Calu3 (cell line): ENCODE results near the gene TXLNG. TPM values are rescaled to one million over a fixed set of nuclear protein-coding genes. Genes with fewer than 3 reads are reported as not detected.
A peak's percentile ranks its signal among the peaks of the same experiment; 100 is the strongest.

ENCODE experiments used
- BruUV-seq: library from RNA; stranded (reverse); fragments of 400-500 nt; replicated peaks from 2 replicates; lab custom pipeline; 2021; lab: Mats Ljungman, UMichigan
- CTCF ChIA-PET: fragments of 300-600 bp; sonication (Branson Sonifier 250); formaldehyde crosslinking; loops from one replicate; lab custom pipeline; 2022; ENCODE audit warnings: antibody characterized with exemption; lab: Charles Lee
- DNase-seq: peaks from one replicate; pipeline ENCODE4 v3.0.0; 2022
- H3K27ac Mint-ChIP-seq: one replicate; pipeline ENCODE4 v1.8.0; 2022; ENCODE audit warnings: mixed read lengths; ENCODE audit not compliant: unreplicated experiment
- H3K27me3 Mint-ChIP-seq: one replicate; pipeline ENCODE4 v1.8.0; 2022; ENCODE audit warnings: mixed read lengths; ENCODE audit not compliant: unreplicated experiment
- H3K36me3 Mint-ChIP-seq: one replicate; pipeline ENCODE4 v1.8.0; 2022; ENCODE audit warnings: mild to moderate bottlenecking, moderate library complexity, mixed read lengths; ENCODE audit not compliant: insufficient read depth, unreplicated experiment
- H3K4me1 Mint-ChIP-seq: one replicate; pipeline ENCODE4 v1.8.0; 2022; ENCODE audit warnings: mild to moderate bottlenecking, low read depth, mixed read lengths; ENCODE audit not compliant: unreplicated experiment
- H3K4me3 Mint-ChIP-seq: one replicate; pipeline ENCODE4 v1.8.0; 2022; ENCODE audit warnings: mild to moderate bottlenecking, low read depth, moderate library complexity, mixed read lengths; ENCODE audit not compliant: unreplicated experiment
- H3K9me3 Mint-ChIP-seq: one replicate; pipeline ENCODE4 v1.8.0; 2022; ENCODE audit warnings: low read depth, mixed read lengths; ENCODE audit not compliant: unreplicated experiment
- intact Hi-C: fragments of 100-400 bp; cut with micrococcal nuclease; formaldehyde crosslinking; loops from one replicate; pipeline ENCODE4 v1.10.0; 2022; ENCODE audit not compliant: unreplicated experiment
- total RNA-seq: library from RNA; stranded (reverse); gene quantifications from 2 replicates; pipeline ENCODE4 v1.2.3, GENCODE V29; 2022
- TF ChIP-seq, protein P1 (sequence below): fragments of 200-600 bp; IDR thresholded peaks from one replicate; pipeline ENCODE4 v1.8.0; 2022; ENCODE audit warnings: antibody characterized with exemption; ENCODE audit not compliant: unreplicated experiment

The TXLNG gene
- total RNA-seq, 1 experiment from 2014 or later: 22.2 TPM

DNA sequence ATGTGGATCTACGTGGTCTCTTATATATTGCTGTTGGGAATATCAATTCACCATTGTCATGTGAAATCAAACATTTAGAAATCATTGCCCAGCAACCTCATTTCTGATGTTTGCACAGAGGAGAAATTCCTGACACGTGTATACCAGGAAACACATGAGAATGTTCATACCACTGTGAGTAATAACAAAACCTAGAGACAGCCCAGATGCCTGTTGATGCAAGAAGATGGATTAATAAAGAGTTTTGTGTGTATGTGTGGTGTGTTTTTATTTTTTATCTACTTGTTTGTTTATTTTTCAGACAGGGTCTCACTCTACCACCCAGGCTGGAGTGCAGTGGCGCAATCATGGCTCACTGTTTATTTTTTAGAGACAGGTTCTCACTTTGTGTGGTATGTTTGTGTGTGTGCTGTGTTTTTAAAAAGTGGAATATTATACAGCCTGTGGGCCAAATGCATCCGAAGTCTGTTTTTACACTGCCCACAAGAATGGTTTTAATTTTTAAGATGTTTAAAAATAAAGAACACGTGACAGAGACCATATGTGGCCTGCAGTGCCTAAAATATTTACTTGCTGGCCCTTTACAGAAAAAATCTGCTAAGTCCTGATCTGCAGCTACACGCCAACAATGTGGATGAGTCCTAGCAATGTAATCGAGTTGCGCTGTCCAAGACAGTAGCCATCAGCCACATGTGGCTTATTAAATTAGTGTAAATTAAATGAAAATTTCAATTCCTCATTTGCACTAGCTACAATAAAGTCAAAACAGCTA is 39.2 kb downstream of the TXLNG start:
- no peaks in the 10 kb centered on the region for H3K9me3 Mint-ChIP-seq
- no TSS peak for BruUV-seq
- DNase-seq: no peak
- intact Hi-C loops: no loop called here
- peak overlapping the region; percentile 72 for H3K27ac Mint-ChIP-seq
- TF ChIP-seq, protein P1, sequence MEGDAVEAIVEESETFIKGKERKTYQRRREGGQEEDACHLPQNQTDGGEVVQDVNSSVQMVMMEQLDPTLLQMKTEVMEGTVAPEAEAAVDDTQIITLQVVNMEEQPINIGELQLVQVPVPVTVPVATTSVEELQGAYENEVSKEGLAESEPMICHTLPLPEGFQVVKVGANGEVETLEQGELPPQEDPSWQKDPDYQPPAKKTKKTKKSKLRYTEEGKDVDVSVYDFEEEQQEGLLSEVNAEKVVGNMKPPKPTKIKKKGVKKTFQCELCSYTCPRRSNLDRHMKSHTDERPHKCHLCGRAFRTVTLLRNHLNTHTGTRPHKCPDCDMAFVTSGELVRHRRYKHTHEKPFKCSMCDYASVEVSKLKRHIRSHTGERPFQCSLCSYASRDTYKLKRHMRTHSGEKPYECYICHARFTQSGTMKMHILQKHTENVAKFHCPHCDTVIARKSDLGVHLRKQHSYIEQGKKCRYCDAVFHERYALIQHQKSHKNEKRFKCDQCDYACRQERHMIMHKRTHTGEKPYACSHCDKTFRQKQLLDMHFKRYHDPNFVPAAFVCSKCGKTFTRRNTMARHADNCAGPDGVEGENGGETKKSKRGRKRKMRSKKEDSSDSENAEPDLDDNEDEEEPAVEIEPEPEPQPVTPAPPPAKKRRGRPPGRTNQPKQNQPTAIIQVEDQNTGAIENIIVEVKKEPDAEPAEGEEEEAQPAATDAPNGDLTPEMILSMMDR: no peak
- no peak overlapping the region for H3K4me3 Mint-ChIP-seq
- CTCF ChIA-PET: interaction anchor here (1.7 kb wide), 1 partner anchor 221 kb away, joined by 8 read pairs; no protein-coding TSS in a partner anchor
- H3K27me3 Mint-ChIP-seq: no peaks in the 10 kb centered on the region
- peaks cover 13% of the 10 kb centered on the region for H3K4me1 Mint-ChIP-seq
- H3K36me3 Mint-ChIP-seq: peaks cover 29% of the 10 kb centered on the region

DNA sequence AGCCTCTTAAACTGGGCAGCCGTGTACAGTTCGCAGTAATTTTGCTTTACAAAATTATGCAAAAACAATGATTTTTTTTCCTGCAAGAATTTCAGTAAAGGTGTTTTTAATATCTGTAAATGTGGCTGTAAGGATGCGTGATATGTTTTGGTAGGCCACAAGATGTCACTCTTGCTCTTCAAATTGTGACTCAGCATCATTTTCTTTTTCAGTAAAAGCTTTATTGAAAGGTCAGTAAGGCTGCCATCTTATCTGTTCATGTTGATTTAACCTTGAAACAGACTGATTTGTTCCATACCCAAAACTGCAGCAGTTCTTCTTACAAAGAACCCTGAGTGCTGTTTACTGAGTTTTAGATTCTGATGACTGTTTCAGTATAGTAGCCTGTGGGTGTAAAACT is 39.9 kb downstream of the TXLNG start:
- CTCF ChIA-PET: interaction anchor here (1.7 kb wide), 1 partner anchor 220 kb away, joined by 8 read pairs; no protein-coding TSS in a partner anchor
- peaks cover 29% of the 10 kb centered on the region for H3K36me3 Mint-ChIP-seq
- no peaks in the 10 kb centered on the region for H3K27me3 Mint-ChIP-seq
- no peaks in the 10 kb centered on the region for H3K9me3 Mint-ChIP-seq
- H3K4me3 Mint-ChIP-seq: no peak overlapping the region
- no TSS peak for BruUV-seq
- TF ChIP-seq, protein P1: peak; percentile 13
- no peak overlapping the region for H3K27ac Mint-ChIP-seq
- DNase-seq: no peak
- intact Hi-C loops: no loop called here
- H3K4me1 Mint-ChIP-seq: peaks cover 13% of the 10 kb centered on the region

DNA sequence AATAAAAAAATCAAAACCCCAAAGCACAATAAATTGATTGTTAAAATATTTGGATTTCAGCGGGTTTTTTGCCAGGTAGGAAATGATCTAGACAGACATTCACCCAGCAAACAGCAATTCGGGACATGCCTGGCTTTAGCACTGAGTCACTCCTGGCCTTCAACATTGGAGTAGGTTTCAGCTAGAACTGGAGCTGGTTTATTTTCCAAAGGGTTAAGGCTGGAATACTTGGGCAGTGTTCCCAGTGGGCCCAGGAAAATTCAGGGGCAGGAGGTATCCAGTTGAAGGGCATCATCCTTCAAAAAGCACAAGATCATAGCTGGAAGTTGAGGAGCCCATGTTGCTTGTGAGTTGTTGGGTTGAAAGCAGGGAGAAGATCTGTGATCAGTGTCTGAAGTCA is 41.0 kb downstream of the TXLNG start:
- H3K4me1 Mint-ChIP-seq: peaks cover 13% of the 10 kb centered on the region
- peaks cover 25% of the 10 kb centered on the region for H3K36me3 Mint-ChIP-seq
- CTCF ChIA-PET: interaction anchor here (1.7 kb wide), 1 partner anchor 219 kb away, joined by 8 read pairs; no protein-coding TSS in a partner anchor

DNA sequence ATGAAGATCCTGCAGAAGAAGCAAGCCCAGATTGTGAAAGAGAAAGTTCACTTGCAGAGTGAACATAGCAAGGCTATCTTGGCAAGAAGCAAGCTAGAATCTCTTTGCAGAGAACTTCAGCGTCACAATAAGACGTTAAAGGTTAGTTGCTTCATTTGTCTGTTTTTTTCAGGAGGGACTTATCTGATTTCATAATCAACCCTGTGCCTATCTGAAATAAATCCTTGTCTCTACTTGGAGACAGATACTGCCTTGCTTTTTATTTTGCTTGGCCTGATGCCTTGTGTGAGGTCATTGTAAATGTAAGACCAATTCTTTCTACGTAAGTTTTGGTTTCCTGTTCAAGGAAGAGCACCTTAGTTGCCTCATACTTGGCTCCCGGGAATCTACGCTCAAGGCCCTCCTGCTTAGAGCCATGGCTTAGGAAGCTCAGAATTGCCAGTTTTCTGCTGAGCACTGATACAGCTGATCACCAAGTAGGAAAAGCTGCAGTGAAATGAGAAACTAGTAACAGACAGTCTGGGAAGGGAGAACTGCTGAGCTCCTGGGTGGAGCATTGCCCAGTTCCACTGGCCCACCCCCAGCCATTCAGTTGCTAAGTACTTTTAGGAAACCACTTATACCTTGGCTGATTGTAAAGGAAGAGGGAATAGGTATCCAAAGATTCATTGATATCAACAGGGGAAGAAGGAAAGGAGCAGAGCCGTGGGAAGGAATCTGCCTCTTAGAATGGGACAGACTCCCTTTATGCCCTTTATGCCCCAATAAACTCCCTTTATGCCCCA is 42.0 kb downstream of the TXLNG start:
- intact Hi-C loops: no loop called here
- H3K36me3 Mint-ChIP-seq: peaks cover 29% of the 10 kb centered on the region
- CTCF ChIA-PET: no interaction called here

More for the DNA sequence above, 41.0 kb downstream of the TXLNG start:
- no TSS peak for BruUV-seq
- H3K4me3 Mint-ChIP-seq: no peak overlapping the region
- H3K9me3 Mint-ChIP-seq: no peaks in the 10 kb centered on the region
- H3K27ac Mint-ChIP-seq: no peak overlapping the region
- TF ChIP-seq, protein P1: no peak
- intact Hi-C loops: no loop called here
- no peak for DNase-seq
- H3K27me3 Mint-ChIP-seq: no peaks in the 10 kb centered on the region

More for the DNA sequence above, 42.0 kb downstream of the TXLNG start:
- BruUV-seq: no TSS peak
- Mint-ChIP-seq H3K9me3 (no peaks in the 10 kb centered on the region), H3K4me3 (no peak overlapping the region), H3K27me3 (no peaks in the 10 kb centered on the region), H3K4me1 (peaks cover 13% of the 10 kb centered on the region), H3K27ac (no peak overlapping the region)
- DNase-seq: no peak
- TF ChIP-seq, protein P1: no peak
